WTC11 (cell line): ENCODE results near the gene RGS9. TPM values are rescaled to one million over a fixed set of nuclear protein-coding genes. Genes with fewer than 3 reads are reported as not detected.

ENCODE experiments used
- ATAC-seq: fragments of 200-7000 bp; cut with Tn5 transposase; 2 replicates; pipeline ENCODE4 v1.10.0; 2021; ENCODE audit warnings: mild to moderate bottlenecking, moderate library complexity
- CTCF ChIA-PET: fragments of 300-600 bp; sonication (Branson Sonifier 250); formaldehyde crosslinking; loops from one replicate; lab custom pipeline; 2021; ENCODE audit warnings: antibody characterized with exemption; lab: Charles Lee
- POLR2A ChIA-PET: fragments of 350-600 bp; sonication (Branson Sonifier 250); formaldehyde crosslinking; loops from one replicate; lab custom pipeline; 2021; ENCODE audit warnings: antibody characterized with exemption; lab: Charles Lee
- DNase-seq: peaks from one replicate; pipeline ENCODE4 v3.0.0; 2021; ENCODE audit warnings: low spot score
- H3K27ac Mint-ChIP-seq: 2 replicates; pipeline ENCODE4 v1.8.0; 2021; ENCODE audit warnings: mixed read lengths
- H3K27me3 Mint-ChIP-seq: 2 replicates; pipeline ENCODE4 v1.8.0; 2021; ENCODE audit warnings: low read depth, mild to moderate bottlenecking, moderate library complexity, mixed read lengths
- H3K36me3 Mint-ChIP-seq: 2 replicates; pipeline ENCODE4 v1.8.0; 2021; ENCODE audit warnings: mixed read lengths
- H3K4me1 Mint-ChIP-seq: 2 replicates; pipeline ENCODE4 v1.8.0; 2022; ENCODE audit warnings: mixed read lengths
- H3K4me3 Mint-ChIP-seq: 2 replicates; pipeline ENCODE4 v1.8.0; 2021; ENCODE audit warnings: mild to moderate bottlenecking, moderate library complexity, mixed read lengths
- H3K9me3 Mint-ChIP-seq: 2 replicates; pipeline ENCODE4 v1.8.0; 2021; ENCODE audit warnings: mixed read lengths
- AFF4 ChIP-seq: sonication (generic); formaldehyde crosslinking; IDR thresholded peaks from 2 replicates; pipeline ENCODE4 v1.8.1; 2023; ENCODE audit warnings: mild to moderate bottlenecking, missing genetic modification reagents, borderline replicate concordance
- ATF6 ChIP-seq: sonication (generic); formaldehyde crosslinking; IDR thresholded peaks from 2 replicates; pipeline ENCODE4 v1.8.1; 2023; ENCODE audit warnings: mild to moderate bottlenecking, missing genetic modification reagents
- CREB1 ChIP-seq: sonication (generic); formaldehyde crosslinking; IDR thresholded peaks from 2 replicates; pipeline ENCODE4 v1.8.0; 2023; ENCODE audit warnings: mild to moderate bottlenecking, missing genetic modification reagents
- ELF4 ChIP-seq: sonication (generic); formaldehyde crosslinking; IDR thresholded peaks from 2 replicates; pipeline ENCODE4 v1.8.1; 2022; ENCODE audit warnings: low read depth, mild to moderate bottlenecking, moderate library complexity, missing genetic modification reagents
- FOXJ3 ChIP-seq: sonication (generic); formaldehyde crosslinking; IDR thresholded peaks from 2 replicates; pipeline ENCODE4 v1.9.0; 2021; ENCODE audit warnings: missing genetic modification reagents, mild to moderate bottlenecking, borderline replicate concordance
- GABPB1 ChIP-seq: sonication (generic); formaldehyde crosslinking; IDR thresholded peaks from 2 replicates; pipeline ENCODE4 v1.8.1; 2023; ENCODE audit warnings: mild to moderate bottlenecking, missing genetic modification reagents
- GRHL2 ChIP-seq: fragments of 250-450 bp; sonication (Bioruptor Pico); IDR thresholded peaks from 2 replicates; pipeline ENCODE4 v1.8.0; 2022; ENCODE audit warnings: mild to moderate bottlenecking, moderate library complexity; ENCODE audit not compliant: insufficient replicate concordance, severe bottlenecking
- JAZF1 ChIP-seq: fragments of 250-450 bp; sonication (Bioruptor Pico); IDR thresholded peaks from 2 replicates; pipeline ENCODE4 v1.9.0; 2021; ENCODE audit warnings: moderate library complexity, mild to moderate bottlenecking, inconsistent platforms
- NR1H2 ChIP-seq: sonication (generic); formaldehyde crosslinking; IDR thresholded peaks from 2 replicates; pipeline ENCODE4 v1.9.0; 2021; ENCODE audit warnings: mild to moderate bottlenecking, moderate library complexity, missing genetic modification reagents
- PRDM15 ChIP-seq: sonication (generic); formaldehyde crosslinking; IDR thresholded peaks from 2 replicates; pipeline ENCODE4 v1.8.0; 2022; ENCODE audit warnings: missing genetic modification reagents
- TCF7 ChIP-seq: sonication (generic); formaldehyde crosslinking; IDR thresholded peaks from 2 replicates; pipeline ENCODE4 v1.8.0; 2022; ENCODE audit warnings: mild to moderate bottlenecking, low read depth, missing genetic modification reagents, moderate library complexity
- TEAD4 ChIP-seq: sonication (generic); formaldehyde crosslinking; IDR thresholded peaks from 2 replicates; pipeline ENCODE4 v1.8.0; 2022; ENCODE audit warnings: mild to moderate bottlenecking, missing genetic modification reagents
- USF1 ChIP-seq: sonication (generic); formaldehyde crosslinking; IDR thresholded peaks from 2 replicates; pipeline ENCODE4 v1.8.0; 2022; ENCODE audit warnings: mild to moderate bottlenecking, missing genetic modification reagents
- USF2 ChIP-seq: sonication (generic); formaldehyde crosslinking; IDR thresholded peaks from 2 replicates; pipeline ENCODE4 v1.8.1; 2023; ENCODE audit warnings: mild to moderate bottlenecking, missing genetic modification reagents, moderate library complexity
- ZNF281 ChIP-seq: sonication (generic); formaldehyde crosslinking; IDR thresholded peaks from 2 replicates; pipeline ENCODE4 v1.8.0; 2023; ENCODE audit warnings: mild to moderate bottlenecking, missing genetic modification reagents
- ZNF671 ChIP-seq: fragments of 250-450 bp; sonication (Bioruptor Pico); IDR thresholded peaks from 2 replicates; pipeline ENCODE4 v1.8.0; 2021; ENCODE audit warnings: mild to moderate bottlenecking
- total RNA-seq: library from RNA; stranded (reverse); gene quantifications from 3 replicates; pipeline ENCODE4 v1.2.3, GENCODE V29; 2021

The RGS9 gene
- total RNA-seq, 1 experiment from 2014 or later = 11.3 TPM

- ChIA-PET POLR2A (no interaction called here), CTCF (no interaction called here)
- no peak overlapping the region for H3K27ac Mint-ChIP-seq
- H3K27me3 Mint-ChIP-seq = peaks cover 3% of the 10 kb centered on the region; the same call in 1 of the 2 replicates
- H3K36me3 Mint-ChIP-seq = peaks cover 9% of the 10 kb centered on the region
- peaks cover 4% of the 10 kb centered on the region; the same call in 1 of the 2 replicates for H3K4me1 Mint-ChIP-seq
- DNase-seq = no peak
- ATAC-seq = no peak
- peaks cover 18% of the 10 kb centered on the region for H3K9me3 Mint-ChIP-seq
- TF ChIP-seq CREB1 (CRISPR knock-in tag) (no peak), JAZF1 (CRISPR knock-in tag) (no peak), ELF4 (CRISPR knock-in tag) (no peak), USF1 (no peak), FOXJ3 (no peak), AFF4 (CRISPR knock-in tag) (no peak), GABPB1 (CRISPR knock-in tag) (no peak), GRHL2 (CRISPR knock-in tag) (no peak), TCF7 (CRISPR knock-in tag) (no peak), ZNF671 (CRISPR knock-in tag) (no peak), USF2 (CRISPR knock-in tag) (no peak), ZNF281 (CRISPR knock-in tag) (no peak), TEAD4 (CRISPR knock-in tag) (no peak), NR1H2 (no peak), ATF6 (no peak)
- TF ChIP-seq, all 79 proteins: peak for 0
- H3K4me3 Mint-ChIP-seq = no peak overlapping the region
These were observed 98.1 kb downstream of the RGS9 start for GRCh38 chr17:65235284-65235683.

- peaks cover 9% of the 10 kb centered on the region for H3K36me3 Mint-ChIP-seq
- H3K4me1 Mint-ChIP-seq = peaks cover 4% of the 10 kb centered on the region; the same call in 1 of the 2 replicates
- peaks cover 18% of the 10 kb centered on the region for H3K9me3 Mint-ChIP-seq
- ChIA-PET POLR2A (no interaction called here), CTCF (no interaction called here)
- H3K27ac Mint-ChIP-seq = no peak overlapping the region
- peaks cover 3% of the 10 kb centered on the region; the same call in 1 of the 2 replicates for H3K27me3 Mint-ChIP-seq
- DNase-seq (no peak), ATAC-seq (no peak)
- TF ChIP-seq TEAD4 (CRISPR knock-in tag) = no peak
- TF ChIP-seq PRDM15 (CRISPR knock-in tag) = no peak
- H3K4me3 Mint-ChIP-seq = no peak overlapping the region
These were observed 99.2 kb downstream of the RGS9 start for GRCh38 chr17:65236321-65236720.
